ENCODE measurements around the gene PLA2G12A.

PLA2G12A gene

DNA sequence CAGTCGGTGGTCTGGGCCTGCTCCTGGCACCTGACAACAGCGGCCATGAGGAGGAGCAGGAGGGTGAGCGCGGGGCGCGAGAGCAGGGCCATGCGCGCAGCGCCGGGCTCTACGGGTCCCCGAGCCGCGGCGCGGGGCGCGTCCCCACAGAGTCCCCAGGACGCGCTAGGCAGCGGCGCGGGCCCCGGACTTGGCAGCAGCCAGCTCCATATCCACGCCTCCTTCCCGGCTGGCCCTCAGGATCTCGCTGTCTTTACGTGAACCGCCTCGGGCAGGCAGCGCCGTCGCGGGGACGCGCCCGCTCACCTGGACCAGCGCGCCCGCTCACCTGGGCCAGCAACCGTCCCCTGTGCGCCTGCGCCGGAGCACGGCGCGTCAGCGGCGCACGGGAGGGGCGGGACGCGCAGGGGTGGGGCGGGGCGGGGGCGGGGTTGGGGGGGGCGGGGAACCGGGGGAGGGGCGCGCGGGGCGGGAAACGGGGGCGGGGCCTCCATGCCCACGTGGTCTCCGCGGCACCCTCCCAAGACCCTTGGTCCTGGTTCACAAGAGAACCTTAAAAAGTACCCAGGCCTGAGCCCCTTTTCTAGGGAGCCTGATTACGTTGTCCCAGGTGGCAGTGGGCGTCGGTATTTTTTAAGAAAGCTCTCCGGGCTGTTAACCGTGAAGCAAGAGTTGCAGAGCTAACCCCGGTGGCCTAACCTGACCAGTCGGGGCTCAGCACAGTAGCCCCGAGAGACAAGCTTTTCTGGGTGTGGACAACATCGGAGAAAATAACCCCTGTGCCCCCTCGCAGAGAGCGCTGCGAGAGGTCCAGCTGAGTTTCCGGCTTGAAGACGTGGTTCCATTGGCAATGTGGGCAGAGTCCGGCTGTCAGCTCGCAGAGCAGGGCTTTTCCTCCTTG is at the start of gene PLA2G12A:
TSS of gene PLA2G12A (minus strand) at position 353 of the 901 bp plus-strand sequence. CDS start at position 92, 261 bp downstream.
- DNase-seq (ENCODE audit: low read depth in 2 of 2): peak; percentile 61 to 63

DNA sequence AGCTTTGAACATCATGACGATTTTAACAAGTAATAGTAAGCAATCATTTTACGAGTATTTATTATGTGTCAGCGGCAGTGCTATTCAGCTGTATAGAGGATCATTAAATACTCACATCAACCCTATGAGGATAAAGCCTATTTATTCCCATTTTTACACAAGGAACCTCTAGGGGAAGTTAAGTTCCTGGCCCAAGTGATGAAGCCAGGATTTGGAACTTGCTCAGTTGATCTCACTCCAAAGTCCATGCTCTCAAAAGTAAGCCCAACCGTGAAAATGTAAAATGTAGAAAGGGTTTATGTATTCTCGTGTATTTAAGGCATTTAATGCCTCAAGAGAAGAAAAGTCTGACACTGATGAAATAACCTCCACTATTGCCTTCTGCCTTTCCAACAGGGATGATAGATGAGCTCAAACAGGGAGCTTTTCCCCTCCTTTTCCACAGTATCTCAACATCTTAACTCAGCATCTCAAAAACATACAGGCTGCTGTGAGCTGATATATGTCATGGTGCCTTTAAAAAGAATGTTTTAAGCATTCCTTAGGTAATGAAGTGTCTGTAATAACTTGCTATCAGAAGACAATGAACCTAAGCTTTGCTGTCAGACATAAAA is 35.0 kb upstream of the PLA2G12A start:
- no peak for DNase-seq (ENCODE audit: low read depth in 2 of 2)

GRCh38 chr4:109764376-109764775 is 34.5 kb upstream of the PLA2G12A start:
- DNase-seq (ENCODE audit: low read depth in 2 of 2): no peak

DNA sequence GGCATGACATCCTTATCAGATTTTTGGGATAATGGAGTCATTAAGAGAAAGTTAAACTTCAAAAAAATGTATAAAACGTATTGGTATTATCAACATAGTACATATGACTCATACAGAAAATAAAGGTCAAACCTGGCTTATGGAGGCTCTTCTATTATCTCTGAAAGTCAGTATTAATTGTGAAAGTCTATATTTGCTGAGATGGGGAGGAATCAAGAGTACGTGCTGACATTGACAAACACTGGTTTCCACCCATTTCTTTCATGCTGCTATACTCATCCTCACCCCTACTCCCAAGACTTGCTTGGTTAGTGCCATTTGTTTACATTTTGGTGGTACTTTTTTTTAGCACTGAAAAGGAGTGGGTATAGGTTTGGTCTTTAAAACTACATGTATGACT is 30.8 kb upstream of the PLA2G12A start:
- no peak for DNase-seq (ENCODE audit: low read depth in 2 of 2)

DNA sequence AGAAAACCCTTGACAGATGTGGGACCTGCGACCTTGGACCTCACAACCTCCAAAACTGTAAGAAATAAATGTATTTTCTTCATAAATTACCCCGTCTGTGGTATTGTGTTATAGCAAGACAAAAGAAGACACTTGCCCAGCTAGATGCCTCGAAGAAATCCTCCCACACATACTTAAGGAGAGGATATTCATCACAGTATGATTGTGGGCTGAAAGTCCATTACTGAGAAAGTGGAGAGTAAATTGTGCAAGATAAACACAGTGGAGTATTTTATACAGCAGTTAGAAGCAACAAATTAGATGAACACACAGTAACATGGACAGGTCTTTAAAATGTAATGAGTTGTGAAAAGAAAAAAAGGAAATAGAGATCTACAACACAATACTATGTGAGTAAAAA is 25.8 kb upstream of the PLA2G12A start:
- no peak for DNase-seq (ENCODE audit: low read depth in 2 of 2)

GRCh38 chr4:109754093-109754857 is 24.4 kb upstream of the PLA2G12A start:
- no peak for DNase-seq (ENCODE audit: low read depth in 2 of 2)

GRCh38 chr4:109752525-109752924 is 22.7 kb upstream of the PLA2G12A start:
- DNase-seq (ENCODE audit: low read depth in 2 of 2): no peak

DNA sequence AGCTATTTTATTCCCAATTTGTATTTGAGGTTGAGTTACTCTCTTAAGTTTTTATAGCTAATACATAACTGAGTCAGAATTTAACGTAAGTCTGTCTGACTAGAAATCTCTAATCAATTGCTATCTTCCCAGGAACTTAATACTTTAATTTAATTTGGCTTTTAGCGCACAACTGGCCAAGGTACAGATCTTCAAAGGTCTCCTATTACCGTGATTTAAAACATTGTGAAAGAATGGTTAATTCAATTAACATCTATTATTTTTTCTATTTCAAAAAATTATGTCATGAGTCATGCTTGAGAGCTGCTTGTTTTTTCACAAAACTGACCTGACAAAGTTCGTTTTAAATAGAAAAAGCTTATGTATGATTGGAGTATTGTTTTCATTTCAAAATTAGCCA is 22.0 kb upstream of the PLA2G12A start:
- no peak for DNase-seq (ENCODE audit: low read depth in 2 of 2)

DNA sequence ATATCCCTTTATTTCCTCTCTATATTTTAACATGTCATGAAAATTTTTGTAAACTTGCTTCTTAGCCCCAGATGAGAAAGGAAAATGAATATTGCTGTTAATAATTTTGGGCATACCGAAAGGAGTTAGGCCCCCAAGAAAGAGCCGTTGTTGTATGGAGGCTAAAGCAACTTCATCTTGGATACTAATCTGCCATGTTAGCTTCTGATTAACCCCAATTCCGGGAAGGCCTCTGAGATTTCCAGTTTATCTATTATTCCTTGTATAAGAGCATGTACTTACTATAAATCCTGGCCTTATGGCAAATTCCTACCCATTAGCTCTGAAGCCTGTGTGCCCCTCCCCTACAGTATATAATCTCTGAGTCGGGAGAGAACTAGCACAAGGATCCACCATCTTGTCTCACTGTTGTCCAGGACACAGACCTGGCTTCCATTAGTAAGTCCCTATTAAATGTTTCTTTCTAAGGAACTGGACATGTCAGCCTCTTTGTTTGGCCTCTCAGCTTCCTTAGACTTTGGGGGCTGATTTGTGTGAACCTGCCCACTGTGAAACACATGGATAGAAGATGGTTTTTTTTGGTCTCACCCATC is 20.9 kb upstream of the PLA2G12A start:
- DNase-seq (ENCODE audit: low read depth in 2 of 2): no peak

GRCh38 chr4:109749388-109750082 is 19.7 kb upstream of the PLA2G12A start:
- no peak for DNase-seq (ENCODE audit: low read depth in 2 of 2)

DNA sequence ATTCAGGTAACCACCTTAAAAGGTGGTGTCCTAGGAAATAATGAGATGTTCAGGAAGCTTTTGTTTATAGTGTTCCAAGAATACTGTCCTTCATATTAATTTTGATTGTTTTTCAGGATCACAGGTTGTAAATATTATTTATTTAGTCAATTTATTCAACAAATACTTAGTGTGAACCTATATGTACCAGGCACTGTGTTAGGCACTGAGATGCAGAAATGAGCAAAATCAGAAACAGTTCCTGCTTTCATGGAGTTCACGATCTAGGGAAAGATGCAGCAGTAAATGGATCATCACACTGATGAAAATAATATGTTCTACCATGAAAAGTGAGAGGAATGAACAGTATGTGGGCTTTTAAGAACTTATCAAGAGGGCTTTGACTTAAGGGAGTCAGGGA is 18.2 kb upstream of the PLA2G12A start:
- no peak for DNase-seq (ENCODE audit: low read depth in 2 of 2)

DNA sequence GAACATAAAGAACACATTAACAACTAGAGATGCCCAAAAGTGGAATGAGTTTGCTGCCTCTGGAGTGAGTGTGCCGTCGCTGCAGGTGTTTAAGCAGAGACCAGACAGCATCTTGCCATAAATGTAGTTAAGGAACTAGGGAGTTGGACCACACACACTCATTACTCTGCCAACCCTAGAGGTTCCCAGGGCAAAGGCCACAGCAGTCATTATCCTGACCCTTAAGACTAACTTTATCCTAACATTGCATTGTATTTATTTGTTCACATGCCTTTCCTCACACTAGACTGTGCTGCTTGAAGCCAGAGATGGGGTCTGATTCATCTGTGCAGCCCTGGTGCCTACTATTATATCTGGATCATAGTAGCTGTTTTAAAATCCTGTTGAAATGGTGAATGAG is 16.9 kb upstream of the PLA2G12A start:
- no peak for DNase-seq (ENCODE audit: low read depth in 2 of 2)

DNA sequence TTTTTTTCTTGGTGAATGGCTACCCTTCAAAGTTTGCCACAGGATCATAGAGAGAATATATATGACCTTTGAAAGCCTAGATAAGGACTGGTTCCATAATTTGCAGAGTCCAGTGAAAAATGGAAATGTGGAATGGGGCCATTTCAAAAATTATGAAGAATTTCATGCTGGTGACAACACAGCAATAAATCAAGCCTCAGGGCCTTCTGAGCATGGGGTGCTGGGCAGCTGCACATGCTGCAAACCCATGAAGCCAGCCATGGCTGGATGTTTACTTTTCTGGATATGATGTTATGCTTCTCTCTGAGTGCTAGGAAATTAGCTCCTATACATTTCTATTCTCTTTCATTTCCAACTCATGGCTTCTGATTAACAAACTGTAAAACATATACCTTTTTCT is 16.0 kb upstream of the PLA2G12A start:
- no peak for DNase-seq (ENCODE audit: low read depth in 2 of 2)

DNA sequence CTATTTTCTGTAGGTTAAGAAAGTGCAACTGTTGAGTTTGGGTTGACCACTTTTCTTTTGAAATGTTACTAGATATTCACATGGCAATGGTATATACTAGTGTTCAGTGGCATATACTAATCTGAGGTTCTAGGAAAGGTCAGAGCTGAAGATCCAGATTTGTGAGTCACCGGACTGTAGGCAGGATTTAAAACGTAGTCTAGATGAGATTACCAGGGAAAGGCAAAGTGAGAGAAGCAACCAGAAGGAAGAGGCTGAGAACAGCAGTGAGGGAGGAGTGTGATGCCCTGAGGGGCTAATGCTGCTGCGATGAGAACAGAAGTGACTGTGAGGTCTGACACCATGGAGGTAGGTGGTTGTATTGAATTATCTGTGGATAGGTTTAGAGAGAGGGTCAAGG is 9.7 kb upstream of the PLA2G12A start:
- no peak for DNase-seq (ENCODE audit: low read depth in 2 of 2)

GRCh38 chr4:109738104-109738872 is 8.4 kb upstream of the PLA2G12A start:
- no peak for DNase-seq (ENCODE audit: low read depth in 2 of 2)

GRCh38 chr4:109735566-109736365 is 5.9 kb upstream of the PLA2G12A start:
- no peak for DNase-seq (ENCODE audit: low read depth in 2 of 2)

DNA sequence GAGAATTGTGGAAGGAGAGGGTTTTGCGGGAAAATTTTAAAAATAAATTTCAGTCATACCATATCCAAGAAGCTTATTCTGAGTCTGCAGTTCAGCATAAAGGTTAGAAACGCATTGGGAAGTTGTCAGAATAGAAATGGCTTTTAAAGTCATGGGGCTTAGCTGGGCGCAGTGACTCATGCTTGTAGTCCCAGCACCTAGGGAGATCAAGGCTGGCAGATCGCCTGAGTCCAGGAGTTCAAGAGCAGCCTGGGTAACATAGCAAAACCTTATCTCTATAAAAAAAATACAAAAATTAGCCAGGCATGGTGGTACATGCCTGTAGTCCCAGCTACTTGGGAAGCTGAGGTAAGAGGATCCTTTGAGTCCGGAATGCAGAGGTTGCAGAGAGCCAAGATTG is 3.9 kb upstream of the PLA2G12A start:
- DNase-seq (ENCODE audit: low read depth in 2 of 2): no peak

DNA sequence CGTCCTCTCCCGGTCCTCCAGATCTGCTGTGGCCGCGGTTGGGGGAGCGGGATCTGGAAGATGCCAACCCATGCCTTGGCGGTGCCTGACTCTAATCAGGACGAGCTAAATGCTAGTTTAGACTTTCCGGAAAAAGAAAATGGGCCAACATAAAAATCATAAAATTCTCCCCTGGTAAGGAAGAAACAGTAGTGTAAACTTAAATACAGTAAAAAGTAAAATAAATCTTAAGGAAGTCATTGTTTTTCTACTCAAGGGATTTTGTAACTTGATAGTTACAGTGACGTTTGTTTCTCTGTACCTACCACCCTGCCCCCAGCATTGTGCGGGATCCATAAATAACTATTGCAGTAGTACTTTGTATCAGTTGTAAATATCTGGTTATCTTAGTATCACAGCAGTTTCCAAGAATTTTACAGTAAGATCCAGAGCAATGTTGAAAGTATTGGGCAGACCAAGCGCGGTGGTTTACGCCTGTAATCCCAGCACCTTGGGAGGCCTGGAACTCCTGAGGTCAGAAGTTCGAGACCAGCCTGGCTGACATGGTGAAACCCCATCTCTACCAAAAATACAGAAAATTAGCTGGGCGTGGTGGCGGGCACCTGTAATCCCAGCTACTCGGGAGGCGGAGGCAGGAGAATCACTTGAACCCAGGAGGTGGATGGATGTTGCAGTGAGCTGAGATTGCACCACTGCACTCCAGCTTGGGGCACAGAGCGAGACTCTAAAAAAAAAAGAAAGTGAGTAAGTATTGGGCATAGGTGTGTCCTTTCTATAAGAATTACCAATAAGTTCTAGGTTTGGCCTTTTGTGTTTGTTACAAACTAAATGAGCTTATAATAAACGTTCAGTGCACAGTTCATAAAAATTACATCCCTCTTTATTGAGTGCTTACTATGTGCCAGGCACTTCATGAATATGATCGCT is 1.0 kb upstream of the PLA2G12A start:
- no peak for DNase-seq (ENCODE audit: low read depth in 2 of 2)
